IPS DF 6.9 (cell line): ENCODE data around the gene KLHL12.

Experiments
- DNase-seq: peaks from one replicate; pipeline ENCODE4 v3.0.0-alpha.2; 2013; ENCODE audit warnings: low read depth, low spot score
- H3K27ac ChIP-seq: one replicate; pipeline ENCODE4 v1.5.1; 2013; ENCODE audit warnings: low read length, control low read depth
- H3K27me3 ChIP-seq: 2 replicates; pipeline ENCODE4 v1.6.1; 2013; ENCODE audit warnings: mild to moderate bottlenecking, low read length; ENCODE audit not compliant: control insufficient read depth, insufficient read depth
- H3K36me3 ChIP-seq: 2 replicates; pipeline ENCODE4 v1.6.1; 2013; ENCODE audit warnings: low read length; ENCODE audit not compliant: control insufficient read depth, insufficient read depth
- H3K4me1 ChIP-seq: 2 replicates; pipeline ENCODE4 v1.6.1; 2013; ENCODE audit warnings: low read length; ENCODE audit not compliant: control insufficient read depth, insufficient read depth
- H3K4me3 ChIP-seq: 2 replicates; pipeline ENCODE4 v1.5.1; 2013; ENCODE audit warnings: mild to moderate bottlenecking, low read length
- H3K9me3 ChIP-seq: 2 replicates; pipeline ENCODE4 v1.6.1; 2013; ENCODE audit warnings: low read length, inconsistent platforms; ENCODE audit not compliant: control insufficient read depth, insufficient read depth
- WGBS: extraction: QIAGEN DNeasy Blood & Tissue Kit; methylation state at CpG from one replicate; pipeline ENCODE4 v1.1.7; 2013; ENCODE audit warnings: mixed read lengths, missing lambda C conversion rate; ENCODE audit not compliant: insufficient read length, insufficient coverage; 5-methylcytosine and 5-hydroxymethylcytosine counted together

The KLHL12 gene

GRCh38 chr1:202860744-202861419, 66.2 kb downstream of the KLHL12 start:
- no CpG with 5 or more reads among the region's 50 CpGs for WGBS
- no peak overlapping the region for H3K27ac ChIP-seq
- H3K4me3 ChIP-seq, result peak overlapping the region; percentile 86; the same call in 1 of the 2 replicates
- peak; percentile 80 for DNase-seq
- H3K4me1 ChIP-seq, result peaks cover 4% of the 10 kb centered on the region
- no peaks in the 10 kb centered on the region for H3K27me3 ChIP-seq
- peaks cover 17% of the 10 kb centered on the region for H3K36me3 ChIP-seq
- H3K9me3 ChIP-seq, result no peaks in the 10 kb centered on the region

- peaks cover 4% of the 10 kb centered on the region for H3K4me1 ChIP-seq
- H3K9me3 ChIP-seq, result no peaks in the 10 kb centered on the region
- H3K27ac ChIP-seq, result no peak overlapping the region
- WGBS, result no CpG with 5 or more reads among the region's 10 CpGs
- no peaks in the 10 kb centered on the region for H3K27me3 ChIP-seq
- H3K36me3 ChIP-seq, result peaks cover 24% of the 10 kb centered on the region
- no peak overlapping the region for H3K4me3 ChIP-seq
- DNase-seq, result no peak
Measured at GRCh38 chr1:202858789-202859414, 68.1 kb downstream of the KLHL12 start.

GRCh38 chr1:202858331-202858730, 68.7 kb downstream of the KLHL12 start:
- Histone ChIP-seq H3K4me3 (no peak overlapping the region), H3K36me3 (peaks cover 24% of the 10 kb centered on the region), H3K4me1 (peaks cover 4% of the 10 kb centered on the region), H3K9me3 (no peaks in the 10 kb centered on the region), H3K27ac (no peak overlapping the region), H3K27me3 (no peaks in the 10 kb centered on the region)
- no CpG with 5 or more reads among the region's 6 CpGs for WGBS
- DNase-seq, result no peak

- Histone ChIP-seq H3K27ac (no peak overlapping the region), H3K4me3 (no peak overlapping the region), H3K9me3 (no peaks in the 10 kb centered on the region), H3K4me1 (peaks cover 4% of the 10 kb centered on the region), H3K36me3 (peaks cover 24% of the 10 kb centered on the region), H3K27me3 (no peaks in the 10 kb centered on the region)
- WGBS, result no CpG with 5 or more reads among the region's 4 CpGs
- no peak for DNase-seq
Measured at GRCh38 chr1:202857136-202857610, 69.9 kb downstream of the KLHL12 start.

- no peak overlapping the region for H3K27ac ChIP-seq
- peaks cover 28% of the 10 kb centered on the region for H3K36me3 ChIP-seq
- H3K9me3 ChIP-seq, result no peaks in the 10 kb centered on the region
- H3K4me3 ChIP-seq, result no peak overlapping the region
- H3K4me1 ChIP-seq, result peaks cover 4% of the 10 kb centered on the region
- DNase-seq, result no peak
- H3K27me3 ChIP-seq, result no peaks in the 10 kb centered on the region
- no CpG with 5 or more reads among the region's 2 CpGs for WGBS
Measured at GRCh38 chr1:202856014-202856413, 71.0 kb downstream of the KLHL12 start.

GRCh38 chr1:202854787-202855186, 72.2 kb downstream of the KLHL12 start:
- Histone ChIP-seq H3K27me3 (no peaks in the 10 kb centered on the region), H3K9me3 (no peaks in the 10 kb centered on the region), H3K4me1 (peaks cover 1% of the 10 kb centered on the region), H3K4me3 (no peak overlapping the region), H3K36me3 (peaks cover 30% of the 10 kb centered on the region), H3K27ac (no peak overlapping the region)
- WGBS, result no CpG with 5 or more reads among the region's 8 CpGs
- DNase-seq, result no peak

GRCh38 chr1:202852163-202852904, 74.7 kb downstream of the KLHL12 start:
- H3K36me3 ChIP-seq, result peaks cover 20% of the 10 kb centered on the region
- no peaks in the 10 kb centered on the region for H3K27me3 ChIP-seq
- no peak overlapping the region for H3K4me3 ChIP-seq
- DNase-seq, result peak; percentile 68
- WGBS, result no CpG with 5 or more reads among the region's 15 CpGs
- no peaks in the 10 kb centered on the region for H3K9me3 ChIP-seq
- no peak overlapping the region for H3K27ac ChIP-seq
- H3K4me1 ChIP-seq, result no peaks in the 10 kb centered on the region

GRCh38 chr1:202850593-202851362, 76.3 kb downstream of the KLHL12 start:
- H3K36me3 ChIP-seq, result peaks cover 12% of the 10 kb centered on the region; the same call in 1 of the 2 replicates
- no peaks in the 10 kb centered on the region for H3K4me1 ChIP-seq
- DNase-seq, result no peak
- H3K27me3 ChIP-seq, result no peaks in the 10 kb centered on the region
- no peak overlapping the region for H3K4me3 ChIP-seq
- no peak overlapping the region for H3K27ac ChIP-seq
- no CpG with 5 or more reads among the region's 7 CpGs for WGBS
- H3K9me3 ChIP-seq, result no peaks in the 10 kb centered on the region

GRCh38 chr1:202848191-202848542, 78.9 kb downstream of the KLHL12 start:
- DNase-seq, result no peak
- peaks cover 2% of the 10 kb centered on the region; the same call in 1 of the 2 replicates for H3K4me1 ChIP-seq
- H3K36me3 ChIP-seq, result peaks cover 6% of the 10 kb centered on the region; the same call in 1 of the 2 replicates
- WGBS, result no CpG with 5 or more reads among the region's 2 CpGs
- H3K27me3 ChIP-seq, result no peaks in the 10 kb centered on the region
- no peak overlapping the region for H3K4me3 ChIP-seq
- H3K9me3 ChIP-seq, result no peaks in the 10 kb centered on the region
- no peak overlapping the region for H3K27ac ChIP-seq

- no CpG with 5 or more reads among the region's 6 CpGs for WGBS
- H3K27me3 ChIP-seq, result no peaks in the 10 kb centered on the region
Measured at GRCh38 chr1:202844935-202845334, 82.1 kb downstream of the KLHL12 start.

More at GRCh38 chr1:202844935-202845334, 82.1 kb downstream of the KLHL12 start:
- Histone ChIP-seq H3K9me3 (no peaks in the 10 kb centered on the region), H3K4me3 (no peak overlapping the region), H3K27ac (no peak overlapping the region), H3K4me1 (peaks cover 2% of the 10 kb centered on the region; the same call in 1 of the 2 replicates), H3K36me3 (no peaks in the 10 kb centered on the region; the same call in 1 of the 2 replicates)
- DNase-seq, result no peak
